Measurements from ENCODE around the gene AARS2. TPM values are rescaled to one million over a fixed set of nuclear protein-coding genes. Genes with fewer than 3 reads are reported as not detected.

AARS2 gene
- total RNA-seq, 4 donors from 2014 or later: 6.9 to 12.3 (median 7.6) TPM

GRCh38 chr6:44300292-44300823, 12.8 kb downstream of the AARS2 start:
- no peak for DNase-seq (ENCODE audit: low spot score)
- no peak for ATAC-seq (ENCODE audit: low FRiP score)
- TF ChIP-seq, protein P1, sequence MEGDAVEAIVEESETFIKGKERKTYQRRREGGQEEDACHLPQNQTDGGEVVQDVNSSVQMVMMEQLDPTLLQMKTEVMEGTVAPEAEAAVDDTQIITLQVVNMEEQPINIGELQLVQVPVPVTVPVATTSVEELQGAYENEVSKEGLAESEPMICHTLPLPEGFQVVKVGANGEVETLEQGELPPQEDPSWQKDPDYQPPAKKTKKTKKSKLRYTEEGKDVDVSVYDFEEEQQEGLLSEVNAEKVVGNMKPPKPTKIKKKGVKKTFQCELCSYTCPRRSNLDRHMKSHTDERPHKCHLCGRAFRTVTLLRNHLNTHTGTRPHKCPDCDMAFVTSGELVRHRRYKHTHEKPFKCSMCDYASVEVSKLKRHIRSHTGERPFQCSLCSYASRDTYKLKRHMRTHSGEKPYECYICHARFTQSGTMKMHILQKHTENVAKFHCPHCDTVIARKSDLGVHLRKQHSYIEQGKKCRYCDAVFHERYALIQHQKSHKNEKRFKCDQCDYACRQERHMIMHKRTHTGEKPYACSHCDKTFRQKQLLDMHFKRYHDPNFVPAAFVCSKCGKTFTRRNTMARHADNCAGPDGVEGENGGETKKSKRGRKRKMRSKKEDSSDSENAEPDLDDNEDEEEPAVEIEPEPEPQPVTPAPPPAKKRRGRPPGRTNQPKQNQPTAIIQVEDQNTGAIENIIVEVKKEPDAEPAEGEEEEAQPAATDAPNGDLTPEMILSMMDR (IDR thresholded peaks at IDR 0.05): no peak

DNA sequence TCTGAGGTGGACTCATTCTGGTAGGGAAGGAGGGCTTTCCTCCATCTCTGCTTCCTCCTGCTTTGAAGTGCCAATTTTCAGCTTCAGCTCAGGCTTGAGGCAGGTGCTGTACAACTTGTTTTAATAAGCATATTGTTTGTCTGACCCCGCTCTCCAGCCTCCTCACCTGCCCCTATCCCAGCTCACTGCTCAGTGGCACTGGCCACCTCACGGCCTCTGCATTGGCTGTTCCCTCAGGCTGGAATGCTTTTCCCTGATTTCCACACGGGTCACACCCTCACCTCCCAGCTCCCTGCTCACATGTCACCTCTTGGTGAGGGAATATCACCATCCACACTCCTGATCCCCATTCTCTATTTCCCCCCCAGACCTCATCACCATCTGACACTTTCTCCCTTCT, 14.3 kb downstream of the AARS2 start:
- DNase-seq (ENCODE audit: low spot score) (no peak), ATAC-seq (ENCODE audit: low FRiP score) (no peak)
- TF ChIP-seq, protein P1 (IDR thresholded peaks at IDR 0.05): no peak

- DNase-seq (ENCODE audit: low spot score): no peak
- TF ChIP-seq, protein P1 (IDR thresholded peaks at IDR 0.05): no peak
These were observed 14.9 kb downstream of the AARS2 start for GRCh38 chr6:44298055-44298803.

GRCh38 chr6:44297063-44298038, 15.8 kb downstream of the AARS2 start:
- ATAC-seq (ENCODE audit: low FRiP score) (peak; percentile 66), DNase-seq (ENCODE audit: low spot score) (no peak)
- TF ChIP-seq, protein P1 (IDR thresholded peaks at IDR 0.05): no peak

More at GRCh38 chr6:44298055-44298803, 14.9 kb downstream of the AARS2 start:
- ATAC-seq (ENCODE audit: low FRiP score): no peak

DNA sequence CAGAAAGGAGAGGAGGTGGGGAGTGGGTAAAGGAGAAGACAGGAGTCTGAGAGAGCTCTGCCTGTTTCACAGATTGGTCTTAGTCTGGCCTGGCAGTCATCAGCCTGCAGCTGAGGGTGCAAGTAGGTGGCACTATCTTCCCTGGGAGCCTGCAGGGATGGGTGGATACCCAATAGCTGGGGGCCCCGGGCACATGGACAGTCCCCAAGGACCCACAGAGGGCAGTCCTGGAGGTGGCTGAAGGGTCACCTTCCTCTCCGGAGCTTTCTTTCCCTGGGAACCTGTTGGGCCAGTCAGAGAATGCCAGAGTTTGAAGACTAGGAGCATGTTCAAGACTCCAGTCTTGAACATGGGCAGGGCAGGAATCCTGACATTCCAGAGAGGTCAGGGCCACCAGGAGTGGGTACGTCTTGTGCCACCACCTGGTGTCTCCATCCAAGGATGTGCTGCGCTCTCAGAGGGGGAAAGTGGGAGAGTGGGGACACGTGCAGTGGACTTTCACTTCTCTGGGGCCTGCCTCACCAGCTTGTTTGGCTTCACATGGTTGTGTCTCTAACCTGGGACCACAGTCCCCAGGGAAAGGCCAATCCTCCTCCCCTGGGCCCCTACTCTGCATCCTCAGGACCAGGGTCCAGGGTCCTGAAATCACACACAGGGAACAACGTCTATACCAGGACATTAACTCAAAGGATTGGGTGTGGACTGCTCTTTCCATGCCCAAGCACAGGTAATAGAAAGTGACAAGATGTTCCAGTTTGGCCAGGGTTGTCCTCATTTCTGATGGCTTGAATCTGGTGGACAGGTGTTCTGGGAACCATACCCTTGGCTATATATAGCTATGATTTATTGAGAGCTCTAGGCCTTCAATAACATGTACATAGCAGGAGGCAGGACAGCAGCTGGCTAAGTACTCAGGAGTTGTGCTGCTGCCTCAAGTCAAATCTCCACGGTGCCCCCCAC, 18.0 kb downstream of the AARS2 start:
- no peak for DNase-seq (ENCODE audit: low spot score)
- TF ChIP-seq, protein P1 (IDR thresholded peaks at IDR 0.05): no peak
- no peak for ATAC-seq (ENCODE audit: low FRiP score)

Measured in omental fat pad (tissue), 4 donors.